Measurements from ENCODE around the gene APOLD1.
"Not testable (repeated sequence)": the region's sequence is repeated elsewhere in the genome, so short reads cannot be mapped to it uniquely, and the experiment has no call there.

Gene APOLD1

GRCh38 chr12:12804432-12804886 is 19.0 kb downstream of the APOLD1 start:
- Histone ChIP-seq H3F3A (ENCODE audit: insufficient read depth, low read length) (peaks cover 33% of the 10 kb centered on the region), H3K36me3 (replicated peaks; ENCODE audit: insufficient read depth, low read length) (no peaks in the 10 kb centered on the region), H2AFZ (ENCODE audit: low read length) (no peak overlapping the region), H3K9me2 (replicated peaks; ENCODE audit: insufficient read depth, low read length) (no peaks in the 10 kb centered on the region), H3K27ac (ENCODE audit: low read length) (no peak overlapping the region), H3K9ac (ENCODE audit: low read length) (no peak overlapping the region), H3K4me3 (ENCODE audit: low read length) (no peak overlapping the region), H3K9me3 (replicated peaks; ENCODE audit: insufficient read depth, low read length) (no peaks in the 10 kb centered on the region), H3K27me3 (replicated peaks; ENCODE audit: insufficient read depth, low read length) (no peaks in the 10 kb centered on the region), H3K79me2 (ENCODE audit: low read length) (no peaks in the 10 kb centered on the region), H4K20me1 (ENCODE audit: insufficient read depth, low read length) (no peaks in the 10 kb centered on the region), H3K4me1 (ENCODE audit: low read length) (peaks cover 46% of the 10 kb centered on the region), H3K4me2 (ENCODE audit: low read depth, low read length) (no peak overlapping the region)
- no peak for DNase-seq
- TF ChIP-seq EZH2phosphoT487 (IDR thresholded peaks at IDR 0.05; ENCODE audit: low read length) (no peak), EZH2 (optimal IDR thresholded peaks at IDR 0.05; ENCODE audit: low read depth, low read length) (no peak), CTCF (IDR thresholded peaks at IDR 0.05; ENCODE audit: low read length) (no peak)

- TF ChIP-seq CTCF (IDR thresholded peaks at IDR 0.05; ENCODE audit: low read length) (no peak), EZH2 (optimal IDR thresholded peaks at IDR 0.05; ENCODE audit: low read depth, low read length) (no peak), EZH2phosphoT487 (IDR thresholded peaks at IDR 0.05; ENCODE audit: low read length) (no peak)
- Histone ChIP-seq H3K4me2 (ENCODE audit: low read depth, low read length) (no peak overlapping the region), H4K20me1 (ENCODE audit: insufficient read depth, low read length) (no peaks in the 10 kb centered on the region), H3K79me2 (ENCODE audit: low read length) (no peaks in the 10 kb centered on the region), H3K9ac (ENCODE audit: low read length) (no peak overlapping the region), H3K27me3 (replicated peaks; ENCODE audit: insufficient read depth, low read length) (no peaks in the 10 kb centered on the region), H3K36me3 (replicated peaks; ENCODE audit: insufficient read depth, low read length) (no peaks in the 10 kb centered on the region), H3F3A (ENCODE audit: insufficient read depth, low read length) (peaks cover 33% of the 10 kb centered on the region), H3K27ac (ENCODE audit: low read length) (peak overlapping the region; percentile 89; the same call in 1 of the 2 replicates), H3K9me3 (replicated peaks; ENCODE audit: insufficient read depth, low read length) (no peaks in the 10 kb centered on the region), H2AFZ (ENCODE audit: low read length) (no peak overlapping the region), H3K4me1 (ENCODE audit: low read length) (peaks cover 46% of the 10 kb centered on the region), H3K4me3 (ENCODE audit: low read length) (no peak overlapping the region), H3K9me2 (replicated peaks; ENCODE audit: insufficient read depth, low read length) (no peaks in the 10 kb centered on the region)
- no peak for DNase-seq
These were observed 21.5 kb downstream of the APOLD1 start for GRCh38 chr12:12806784-12807516.

DNA sequence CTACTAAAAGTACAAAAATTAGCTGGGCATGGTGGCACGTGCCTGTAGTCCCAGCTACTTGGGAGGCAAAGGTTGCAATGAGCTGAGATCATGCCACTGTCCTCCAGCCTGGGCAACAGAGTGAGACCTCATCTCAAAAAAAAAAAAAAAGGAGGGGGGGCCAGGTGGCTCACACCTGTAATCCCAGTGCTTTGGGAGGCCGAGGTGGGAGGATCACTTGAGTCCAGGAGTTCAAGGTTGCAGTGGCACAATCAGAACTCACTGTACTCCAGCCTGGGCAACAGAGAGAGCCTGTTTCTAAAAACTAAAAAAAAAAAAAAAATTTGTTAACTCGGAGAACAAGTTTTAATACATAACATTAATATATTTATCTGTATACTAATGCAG is 22.1 kb downstream of the APOLD1 start:
- peak overlapping the region; percentile 81; the same call in 1 of the 2 replicates for H3K4me2 ChIP-seq (ENCODE audit: low read depth, low read length)
- not testable (repeated sequence) for H3K27me3 ChIP-seq (replicated peaks; ENCODE audit: insufficient read depth, low read length); H3K36me3 ChIP-seq (replicated peaks; ENCODE audit: insufficient read depth, low read length); H4K20me1 ChIP-seq (ENCODE audit: insufficient read depth, low read length); H3K79me2 ChIP-seq (ENCODE audit: low read length); H3K9me3 ChIP-seq (replicated peaks; ENCODE audit: insufficient read depth, low read length); H3K4me3 ChIP-seq (ENCODE audit: low read length); DNase-seq; H3K9me2 ChIP-seq (replicated peaks; ENCODE audit: insufficient read depth, low read length)
- peak overlapping the region; percentile 59; the same call in 1 of the 2 replicates for H3K9ac ChIP-seq (ENCODE audit: low read length)
- H3F3A ChIP-seq (ENCODE audit: insufficient read depth, low read length), result peaks cover 30% of the 10 kb centered on the region
- peak overlapping the region; percentile 89 for H3K27ac ChIP-seq (ENCODE audit: low read length)
- H2AFZ ChIP-seq (ENCODE audit: low read length), result peak overlapping the region; percentile 77; the same call in 1 of the 2 replicates
- peaks cover 42% of the 10 kb centered on the region for H3K4me1 ChIP-seq (ENCODE audit: low read length)

All from MM.1S (cell line).